GM12801 (cell line): ENCODE data around the gene HAGH.

Experiments
- CTCF ChIP-seq: IDR thresholded peaks from one replicate; pipeline ENCODE4 v1.5.1; 2011; ENCODE audit warnings: control low read depth; ENCODE audit not compliant: insufficient read length; ENCODE audit errors: extremely low read depth

Gene HAGH

GRCh38 chr16:1816396-1817275, 10.0 kb downstream of the HAGH start:
- no peak for TF ChIP-seq CTCF

GRCh38 chr16:1815461-1815860, 11.2 kb downstream of the HAGH start:
- TF ChIP-seq CTCF: no peak

- no peak for TF ChIP-seq CTCF
These were observed 13.9 kb downstream of the HAGH start for GRCh38 chr16:1812732-1813163.

GRCh38 chr16:1810536-1810935, 16.1 kb downstream of the HAGH start:
- TF ChIP-seq CTCF: no peak

GRCh38 chr16:1810106-1810505, 16.5 kb downstream of the HAGH start:
- TF ChIP-seq CTCF: no peak

- TF ChIP-seq CTCF: no peak
These were observed 17.3 kb downstream of the HAGH start for GRCh38 chr16:1809281-1809801.

GRCh38 chr16:1808691-1809090, 17.9 kb downstream of the HAGH start:
- no peak for TF ChIP-seq CTCF
